SH-SY5Y (cell line): ENCODE data around the gene ESRRB.

Experiments
- GATA2 ChIP-seq: IDR thresholded peaks from 2 replicates; pipeline ENCODE4 v1.6.1; 2011; ENCODE audit warnings: mild to moderate bottlenecking, low read depth, low read length
- GATA3 ChIP-seq: IDR thresholded peaks from 2 replicates; pipeline ENCODE4 v1.6.1; 2011; ENCODE audit warnings: low read depth, mild to moderate bottlenecking, low read length, moderate library complexity

DNA sequence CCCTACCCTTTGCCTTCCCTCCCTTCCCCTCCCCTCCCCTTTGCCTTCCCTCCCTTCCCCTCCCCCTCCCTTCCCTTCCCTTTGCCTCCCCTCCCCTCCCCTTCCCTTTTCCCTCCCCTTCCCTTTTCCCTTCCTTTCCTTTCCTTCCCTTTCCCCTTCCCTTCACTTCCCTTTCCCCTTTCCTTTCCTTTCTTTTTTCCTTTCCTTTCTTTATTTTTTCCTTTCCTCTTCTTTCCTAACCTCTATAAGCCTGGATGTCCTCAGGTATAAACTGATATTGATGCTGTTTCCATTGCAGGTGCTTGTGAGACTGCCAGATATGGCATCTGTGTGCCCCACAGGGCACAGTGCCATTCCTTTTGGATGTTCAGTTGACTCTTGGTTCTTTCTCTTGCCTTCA is 163.2 kb downstream of the ESRRB start:
- no peak for TF ChIP-seq GATA3
- TF ChIP-seq GATA2: no peak
